Right cardiac atrium (tissue), 5 donors: ENCODE measurements around the gene INSYN1. TPM values are rescaled to one million over a fixed set of nuclear protein-coding genes. Genes with fewer than 3 reads are reported as not detected.
"Not testable (repeated sequence)": the region's sequence is repeated elsewhere in the genome, so short reads cannot be mapped to it uniquely, and the experiment has no call there.

Source experiments
- ATAC-seq, 2 donors: fragments of 200-7000 bp; cut with Tn5 transposase; one replicate each; pipeline versions ENCODE4 v1.8.0 to v1.9.1; 2020; ENCODE audit warnings: moderate library complexity in 2 of 2, mild to moderate bottlenecking in 1 of 2
- DNase-seq, 3 donors: peaks; one replicate each; pipeline ENCODE4 v3.0.0-alpha.2; 2020
- H3K27ac ChIP-seq: one replicate; pipeline ENCODE4 v1.5.1; 2013; ENCODE audit warnings: mild to moderate bottlenecking, low read length, control low read depth, moderate library complexity
- H3K27me3 ChIP-seq: one replicate; pipeline ENCODE4 v1.6.1; 2013; ENCODE audit not compliant: control insufficient read depth, insufficient read depth
- H3K4me1 ChIP-seq: one replicate; pipeline ENCODE4 v1.6.1; 2013; ENCODE audit warnings: low read length; ENCODE audit not compliant: control insufficient read depth, insufficient read depth
- H3K4me3 ChIP-seq: one replicate; pipeline ENCODE4 v1.5.1; 2013; ENCODE audit warnings: low read length, control low read depth
- H3K9me3 ChIP-seq: one replicate; pipeline ENCODE4 v1.6.1; 2013; ENCODE audit warnings: low read length; ENCODE audit not compliant: control insufficient read depth
- WGBS: extraction: QIAGEN DNeasy Blood & Tissue Kit; methylation state at CpG from one replicate; pipeline ENCODE4 v1.1.7; 2013; 5-methylcytosine and 5-hydroxymethylcytosine counted together
- intact Hi-C, 4 donors: fragments of 100-400 bp; cut with DNase I; formaldehyde crosslinking; loops; one replicate each; pipeline versions ENCODE4 v1.11.0 to v1.14.0; 2022 to 2023
- long read RNA-seq, 4 donors: library from polyadenylated mRNA; unstranded; transcript quantifications; one replicate each; pipeline ENCODE4 v2.0.0, GENCODE V29; 2020 to 2021
- polyA plus RNA-seq: library from polyadenylated mRNA; stranded (reverse); fragments of 200-250 nt; gene quantifications from one replicate; pipeline ENCODE4 v1.2.3, GENCODE V29; 2013
- total RNA-seq, 4 donors: library from RNA; stranded (reverse); fragmentation: NEBNext Ultra II Directional; extraction: Animal tissue kit (Norgen Biotek cat#: 25700); gene quantifications; one replicate each; pipeline ENCODE4 v1.2.1, GENCODE V29; 2021
- donor health status: healthy with polysubstance abuse.
- donor health status: DM: no; HTN: yes; CAD: no.
- donor health status: DM: no; HTN: no; CAD: no.
- donor health status: DM: no; HTN: yes; CAD: no; lungs with severe emphysema.
- donor health status: DM: yes; HTN: yes; CAD: no.

INSYN1 gene, protein sequence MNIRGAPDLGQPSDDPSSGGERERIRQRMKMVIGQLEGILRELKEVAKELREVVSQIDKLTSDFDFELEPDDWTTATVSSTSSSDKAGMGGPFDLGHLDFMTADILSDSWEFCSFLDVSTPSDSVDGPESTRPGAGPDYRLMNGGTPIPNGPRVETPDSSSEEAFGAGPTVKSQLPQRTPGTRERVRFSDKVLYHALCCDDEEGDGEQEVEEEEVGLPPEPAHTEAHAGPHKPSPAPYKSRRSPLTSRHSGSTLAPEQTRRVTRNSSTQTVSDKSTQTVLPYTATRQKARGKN
- total RNA-seq (100 to 1,000 TPM in 2 of 4 donors, 10 to 100 TPM in 2; 65.6 to 112 (median 99.0) TPM), polyA plus RNA-seq (117 TPM)
- long read RNA-seq, donor 1, full-length matches to known transcripts = 86 of 126 reads
- long read RNA-seq, donor 1, partial matches to known transcripts = 1 of 126 reads
- long read RNA-seq, donor 1, other reads (novel, unspliced or antisense) = 39 of 126 reads
- long read RNA-seq, donor 2, full-length matches to known transcripts = 67 of 100 reads
- long read RNA-seq, donor 2, partial matches to known transcripts = 0 of 100 reads
- long read RNA-seq, donor 2, other reads (novel, unspliced or antisense) = 33 of 100 reads
- long read RNA-seq, donor 3, partial matches to known transcripts = 0 of 15 reads
- long read RNA-seq, donor 3, other reads (novel, unspliced or antisense) = 15 of 15 reads
- long read RNA-seq, donor 4, full-length matches to known transcripts = 81 of 108 reads
- long read RNA-seq, donor 4, partial matches to known transcripts = 1 of 108 reads
- long read RNA-seq, donor 4, other reads (novel, unspliced or antisense) = 26 of 108 reads

GRCh38 chr15:73753250-73754130, at the start of gene INSYN1:
TSS of gene INSYN1 (minus strand) at chr15:73753351. CDS start at chr15:73751130, 2,221 bp downstream.
- Histone ChIP-seq H3K4me3 (peak within 1 kb of the TSS; percentile 88), H3K27me3 (no peaks in the 10 kb centered on the region), H3K4me1 (peaks cover 4% of the 10 kb centered on the region), H3K9me3 (no peaks in the 10 kb centered on the region), H3K27ac (no peak within 1 kb of the TSS)
- intact Hi-C loops = loop anchor here in 1 of 4 donors (10.0 kb wide), 1 partner anchor 101 kb away; no protein-coding TSS in a partner anchor
- ATAC-seq (peak; percentile 66 to 69), DNase-seq (peak; percentile 68 to 90 (median 89))
- 9% methylated on average over 44 of the region's 44 CpGs for WGBS

GRCh38 chr15:73802431-73803041, 49.4 kb upstream of the INSYN1 start:
- H3K9me3 ChIP-seq = no peaks in the 10 kb centered on the region
- WGBS = 39% methylated on average over 6 of the region's 6 CpGs
- peak; percentile 49 to 83 (median 72) for DNase-seq
- H3K4me1 ChIP-seq = peaks cover 28% of the 10 kb centered on the region
- peak overlapping the region; percentile 78 for H3K27ac ChIP-seq
- no peak overlapping the region for H3K4me3 ChIP-seq
- intact Hi-C loops = loop anchor here in 1 of 4 donors (10.0 kb wide), 1 partner anchor 58 kb away; no protein-coding TSS in a partner anchor
- H3K27me3 ChIP-seq = no peaks in the 10 kb centered on the region
- ATAC-seq = peak; percentile 52 to 64

GRCh38 chr15:73800662-73801345, 47.7 kb upstream of the INSYN1 start:
- no peaks in the 10 kb centered on the region for H3K9me3 ChIP-seq
- 30% methylated on average over 11 of the region's 11 CpGs for WGBS
- ATAC-seq = peak; percentile 70 to 74
- peak overlapping the region; percentile 71 for H3K27ac ChIP-seq
- peaks cover 28% of the 10 kb centered on the region for H3K4me1 ChIP-seq
- no peaks in the 10 kb centered on the region for H3K27me3 ChIP-seq
- intact Hi-C loops = loop anchor here in 1 of 4 donors (10.0 kb wide), 1 partner anchor 56 kb away; no protein-coding TSS in a partner anchor
- no peak overlapping the region for H3K4me3 ChIP-seq
- DNase-seq = peak; percentile 69 to 91 (median 88)

DNA sequence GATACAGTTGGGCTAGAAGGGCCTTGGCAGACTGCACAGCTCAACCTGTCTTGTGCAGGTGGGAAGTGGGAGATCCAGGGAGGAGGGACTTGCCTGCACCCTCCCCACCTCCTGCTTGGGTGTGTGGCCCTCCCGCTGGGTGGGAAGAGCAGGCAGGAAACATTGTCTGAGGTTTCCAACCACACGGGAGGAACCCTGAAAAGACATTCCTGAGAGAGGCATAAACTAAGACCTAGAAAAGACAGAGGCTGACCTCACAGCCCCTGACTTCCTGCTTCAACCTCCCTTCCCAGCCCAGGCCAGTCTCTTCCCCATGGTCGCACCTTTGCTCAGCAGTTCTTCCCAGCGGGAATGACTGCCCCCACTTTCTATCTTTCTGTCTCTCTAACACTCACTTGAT, 46.3 kb upstream of the INSYN1 start:
- 66% methylated on average over 4 of the region's 4 CpGs for WGBS
- Histone ChIP-seq H3K27me3 (no peaks in the 10 kb centered on the region), H3K9me3 (no peaks in the 10 kb centered on the region), H3K27ac (no peak overlapping the region), H3K4me3 (no peak overlapping the region), H3K4me1 (peaks cover 28% of the 10 kb centered on the region)
- no peak for ATAC-seq
- intact Hi-C loops = no loop called here
- DNase-seq = no peak

DNA sequence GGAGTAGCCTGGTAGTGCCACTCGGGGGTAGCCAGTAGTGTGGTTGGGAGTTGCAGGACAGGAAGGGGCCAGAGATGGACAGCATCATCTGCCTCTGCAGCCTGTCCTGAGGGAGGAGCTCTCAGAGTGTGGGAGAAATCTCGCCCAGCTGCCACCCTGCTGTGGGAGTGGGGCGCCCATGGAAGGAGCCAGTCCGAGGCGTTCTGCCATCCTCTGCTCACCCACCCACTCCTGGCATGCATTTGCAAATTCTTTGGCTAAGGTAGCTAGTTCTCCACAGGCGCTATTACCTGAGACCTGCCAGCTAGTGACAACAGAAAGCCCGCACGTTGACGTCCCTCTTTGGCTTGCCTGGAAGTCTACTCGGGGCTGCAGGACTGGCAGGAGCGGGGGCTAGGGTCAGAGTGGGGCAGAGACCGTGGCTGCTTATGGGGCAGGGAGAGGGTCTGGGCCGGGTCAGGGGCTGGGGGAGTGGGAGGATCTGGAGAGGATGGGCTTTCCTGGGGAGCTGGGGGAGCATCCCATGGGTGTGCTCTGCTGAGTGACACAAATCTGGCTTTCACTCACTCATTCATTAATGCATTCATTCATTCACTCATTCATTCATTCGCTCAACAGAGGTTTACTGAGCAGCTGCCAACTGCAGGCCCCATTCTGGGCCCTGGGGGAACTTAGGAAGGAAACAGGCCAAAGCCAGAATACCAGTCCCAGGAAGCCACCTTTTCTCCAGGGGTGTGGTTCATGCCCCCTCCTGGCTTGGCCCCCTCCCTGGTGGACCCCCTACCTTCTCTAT, 44.4 kb upstream of the INSYN1 start:
- no peaks in the 10 kb centered on the region for H3K9me3 ChIP-seq
- 86% methylated on average over 14 of the region's 14 CpGs for WGBS
- H3K4me1 ChIP-seq = peaks cover 18% of the 10 kb centered on the region
- no peak overlapping the region for H3K4me3 ChIP-seq
- H3K27me3 ChIP-seq = no peaks in the 10 kb centered on the region
- intact Hi-C loops = no loop called here
- no peak for ATAC-seq
- DNase-seq = no peak
- no peak overlapping the region for H3K27ac ChIP-seq

DNA sequence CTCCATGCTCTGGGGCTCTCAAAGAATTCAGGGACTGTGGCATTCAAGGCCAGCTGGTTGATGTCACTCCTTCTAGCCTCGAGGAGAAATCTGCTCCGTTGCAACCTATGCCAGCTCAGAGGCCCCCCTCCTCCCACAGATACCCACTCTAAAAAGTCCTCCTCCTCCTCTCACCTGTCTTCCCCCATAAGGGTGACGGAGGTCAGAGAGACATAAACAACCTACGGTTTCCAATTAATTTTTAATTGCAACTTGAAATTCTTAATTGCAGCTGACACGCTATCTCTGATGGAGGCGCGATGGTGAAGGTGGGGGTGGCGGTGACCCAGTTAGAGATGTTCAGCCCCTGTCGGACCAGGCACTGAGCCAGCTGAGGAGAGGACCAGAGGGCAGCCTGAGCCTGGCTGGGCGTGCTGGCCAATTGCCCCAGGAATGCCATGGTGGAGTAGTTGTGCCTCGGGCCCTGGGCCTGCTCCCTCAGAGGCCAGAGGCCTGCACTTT, 43.2 kb upstream of the INSYN1 start:
- Histone ChIP-seq H3K27me3 (no peaks in the 10 kb centered on the region), H3K9me3 (no peaks in the 10 kb centered on the region), H3K27ac (no peak overlapping the region), H3K4me1 (peaks cover 10% of the 10 kb centered on the region), H3K4me3 (no peak overlapping the region)
- peak; percentile 10 to 13 for ATAC-seq
- DNase-seq = peak in 2 of 3 donors; percentile 84 to 88
- intact Hi-C loops = no loop called here
- 59% methylated on average over 11 of the region's 11 CpGs for WGBS

DNA sequence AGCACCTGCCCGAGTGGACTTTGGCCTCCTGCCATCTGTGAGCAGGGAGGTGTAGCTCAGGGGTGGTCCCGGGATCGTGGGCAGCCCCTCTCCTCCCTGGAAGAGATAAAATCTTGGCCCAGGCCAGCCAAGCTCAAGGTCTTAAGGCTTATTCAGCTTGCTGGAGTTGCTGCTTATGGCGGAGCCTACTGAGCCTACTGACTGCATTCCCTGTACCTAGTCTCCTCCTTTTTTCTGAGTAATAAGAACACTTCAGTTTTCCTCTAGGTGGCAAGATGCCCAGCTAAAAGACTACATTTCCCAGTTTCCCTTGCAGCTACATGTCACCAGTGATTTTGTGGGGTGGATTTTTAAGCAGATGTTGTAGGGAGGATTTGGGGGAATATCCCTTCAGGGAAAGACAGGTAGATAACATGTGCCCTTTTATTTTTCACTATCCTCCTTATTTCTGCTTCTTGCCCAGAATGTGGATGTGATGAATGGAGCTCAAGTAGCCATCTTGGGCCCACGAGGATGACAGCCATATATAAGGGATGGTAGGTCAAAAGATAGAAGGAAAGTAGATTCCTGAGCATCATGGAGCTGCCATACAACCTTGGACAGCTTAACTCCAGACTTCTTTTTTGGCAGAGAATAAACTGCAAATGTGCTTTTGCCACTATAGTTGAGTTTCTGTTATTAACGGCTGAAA, 41.4 kb upstream of the INSYN1 start:
- H3K9me3 ChIP-seq = no peaks in the 10 kb centered on the region
- intact Hi-C loops = no loop called here
- DNase-seq (no peak), ATAC-seq (no peak)
- no peak overlapping the region for H3K4me3 ChIP-seq
- H3K4me1 ChIP-seq = no peaks in the 10 kb centered on the region
- 73% methylated on average over 6 of the region's 6 CpGs for WGBS
- no peaks in the 10 kb centered on the region for H3K27me3 ChIP-seq
- H3K27ac ChIP-seq = no peak overlapping the region

DNA sequence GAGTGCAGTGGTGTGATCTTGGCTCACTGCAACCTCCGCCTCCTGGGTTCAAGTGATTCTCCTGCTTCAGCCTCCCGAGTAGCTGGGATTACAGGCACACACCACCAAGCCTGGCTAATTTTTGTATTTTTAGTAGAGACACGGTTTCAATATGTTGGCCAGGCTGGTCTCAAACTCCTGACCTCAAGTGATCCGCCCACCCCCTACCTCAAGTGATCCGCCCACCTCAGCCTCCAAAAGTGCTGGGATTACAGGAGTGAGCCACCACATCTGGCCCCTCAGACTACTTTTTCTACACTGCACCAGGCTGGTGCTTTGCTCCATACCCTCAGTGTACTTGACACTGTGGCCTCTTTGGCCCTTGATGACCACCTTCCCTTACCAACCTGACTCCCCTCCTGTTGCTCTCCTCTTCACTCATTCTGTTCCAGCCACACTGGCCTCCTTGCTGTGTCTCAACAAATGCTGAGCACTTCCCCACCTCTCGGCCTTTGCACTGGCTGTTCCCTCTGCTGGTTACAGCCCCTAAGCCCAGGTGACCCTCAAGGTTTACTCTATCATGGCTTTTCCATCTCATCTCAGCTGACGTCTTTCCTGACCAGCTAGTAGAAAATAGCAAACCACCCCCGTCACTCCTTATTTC, 39.9 kb upstream of the INSYN1 start:
- DNase-seq = peak in 1 of 3 donors; percentile 6
- H3K27me3 ChIP-seq, H3K4me1 ChIP-seq, H3K4me3 ChIP-seq, ATAC-seq, H3K9me3 ChIP-seq, intact Hi-C loops, H3K27ac ChIP-seq: not testable (repeated sequence)
- 92% methylated on average over 8 of the region's 8 CpGs for WGBS
